Measurements from ENCODE around the gene RGS10.

Gene RGS10

DNA sequence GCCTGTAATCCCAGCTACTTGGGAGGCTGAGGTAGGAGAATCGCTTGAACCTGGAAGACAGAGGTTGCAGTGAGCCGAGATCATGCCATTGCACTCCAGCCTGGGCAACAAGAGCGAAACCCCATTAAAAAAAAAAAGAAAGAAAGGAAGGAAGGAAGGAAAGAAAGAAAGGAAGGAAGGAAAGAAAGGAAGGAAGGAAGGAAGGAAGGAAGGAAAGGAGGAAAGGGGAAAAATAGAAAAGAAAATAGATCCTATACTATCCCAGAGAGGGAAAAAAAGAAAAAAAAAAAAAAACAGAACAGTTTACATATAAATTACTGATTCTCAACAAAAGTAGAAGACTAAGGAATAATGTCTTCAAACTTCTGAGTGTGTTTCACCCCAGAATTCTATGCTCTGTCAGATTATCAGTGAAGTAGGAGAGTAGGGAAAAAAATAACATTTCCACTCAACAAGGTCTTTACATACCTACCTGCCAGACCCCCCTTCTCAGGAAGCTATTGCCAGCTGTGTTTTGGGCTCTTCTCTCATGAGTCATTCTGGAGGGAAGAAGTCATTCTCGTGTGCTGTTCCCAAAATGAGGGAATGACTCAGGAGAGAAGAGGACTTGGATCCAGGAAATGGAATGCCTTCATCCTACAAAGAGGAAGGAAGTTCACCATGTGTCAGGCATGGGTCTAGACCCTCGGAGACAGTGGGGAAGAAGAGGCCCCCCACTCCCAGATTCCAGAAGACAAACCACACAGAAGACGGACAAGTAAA lies 20.9 kb downstream of the RGS10 start:
- DNase-seq (ENCODE audit: low read depth) = peak; percentile 82
- TF ChIP-seq CTCF (conservative IDR thresholded peaks at IDR 0.05; ENCODE audit: low read length) = no peak
- H3K4me3 ChIP-seq (ENCODE audit: low read length) = no peak overlapping the region

DNA sequence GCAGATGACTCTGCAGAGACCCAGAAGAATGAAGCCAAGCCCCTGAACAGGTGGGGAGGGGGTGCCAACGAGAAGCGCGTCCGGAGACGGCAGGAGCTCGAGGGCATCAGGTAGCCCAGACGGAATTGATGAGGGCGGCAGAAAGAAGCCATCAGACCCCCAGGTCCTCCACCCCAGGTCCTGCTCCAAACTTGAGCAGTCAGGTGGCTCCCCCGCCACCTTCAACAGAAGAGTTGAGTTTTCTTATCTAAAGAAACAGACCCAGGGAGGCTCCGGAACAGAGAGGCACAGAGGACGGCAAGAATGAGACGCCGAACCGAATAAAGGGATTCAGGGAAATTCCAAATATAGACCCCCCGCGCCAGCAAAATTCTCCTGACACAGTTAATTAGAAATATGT lies 22.2 kb downstream of the RGS10 start:
- TF ChIP-seq CTCF (conservative IDR thresholded peaks at IDR 0.05; ENCODE audit: low read length) = no peak
- no peak overlapping the region for H3K4me3 ChIP-seq (ENCODE audit: low read length)
- DNase-seq (ENCODE audit: low read depth) = no peak

GRCh38 chr10:119518936-119519335 lies 23.6 kb downstream of the RGS10 start:
- TF ChIP-seq CTCF (conservative IDR thresholded peaks at IDR 0.05; ENCODE audit: low read length) = no peak
- H3K4me3 ChIP-seq (ENCODE audit: low read length) = no peak overlapping the region

DNA sequence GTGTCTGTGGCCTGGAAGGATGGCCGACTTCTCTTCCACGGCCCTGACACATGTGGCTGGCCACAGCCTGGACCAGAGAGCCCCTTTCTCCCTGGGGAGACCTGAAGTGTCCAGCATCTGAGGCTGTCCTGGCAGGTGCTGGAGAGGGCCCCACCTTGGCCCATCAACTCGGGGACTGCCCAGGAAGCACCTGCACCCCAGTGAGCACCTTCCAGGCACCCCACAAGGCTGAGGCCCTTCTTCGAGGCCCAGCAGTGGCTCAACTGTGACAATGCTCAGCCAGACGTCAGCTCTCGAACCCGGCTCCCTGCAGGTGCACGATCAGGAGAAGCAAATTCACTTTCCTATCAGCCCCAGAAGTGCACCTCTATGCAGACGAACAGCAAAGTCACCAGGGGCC lies 24.3 kb downstream of the RGS10 start:
- no peak for TF ChIP-seq CTCF (conservative IDR thresholded peaks at IDR 0.05; ENCODE audit: low read length)
- H3K4me3 ChIP-seq (ENCODE audit: low read length) = no peak overlapping the region
- no peak for DNase-seq (ENCODE audit: low read depth)

More at GRCh38 chr10:119518936-119519335, 23.6 kb downstream of the RGS10 start:
- DNase-seq (ENCODE audit: low read depth) = no peak

DNA sequence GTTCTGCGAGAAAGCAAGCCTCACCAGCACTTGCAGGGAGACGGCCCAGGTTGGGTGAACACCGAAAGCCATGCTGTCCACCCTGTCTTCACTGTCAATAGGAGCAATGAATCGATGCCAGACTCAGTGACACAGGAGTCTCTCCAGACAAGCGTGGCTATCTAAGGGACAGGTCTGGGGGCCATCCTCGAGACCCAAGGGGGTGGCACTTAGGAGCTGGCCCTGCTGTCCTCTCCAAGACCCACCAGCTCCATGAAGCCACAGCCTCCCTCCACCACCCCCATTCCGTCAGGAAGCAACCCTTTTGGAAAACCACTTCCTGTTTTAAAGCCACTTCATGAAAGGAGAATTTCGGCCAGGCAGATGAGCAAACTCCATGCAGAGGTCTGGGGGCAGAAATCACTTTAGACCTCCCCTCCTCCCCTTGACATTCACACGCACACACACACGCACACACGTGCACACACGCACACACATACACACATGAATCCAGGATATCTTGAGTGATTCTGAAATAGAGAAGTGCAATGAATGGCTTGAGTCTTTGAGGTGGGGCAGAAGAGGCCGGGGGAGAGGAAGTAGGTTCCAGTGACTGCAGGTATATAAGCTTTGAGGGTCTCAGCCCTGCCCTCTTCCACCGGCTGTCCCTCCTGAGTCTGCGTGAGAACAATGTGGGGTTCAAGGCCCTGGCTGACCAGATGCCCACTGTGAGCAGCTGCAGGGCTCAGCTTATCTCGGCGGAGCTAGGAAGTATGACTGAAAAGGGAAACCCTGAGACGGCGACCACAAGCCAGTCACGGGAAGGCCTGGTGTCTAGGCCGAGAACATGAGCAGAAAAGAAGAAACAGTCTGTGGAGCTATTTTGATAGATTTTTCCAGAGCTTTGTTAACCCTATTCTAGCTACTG lies 25.0 kb downstream of the RGS10 start:
- H3K4me3 ChIP-seq (ENCODE audit: low read length) = no peak overlapping the region
- peak; percentile 54 for DNase-seq (ENCODE audit: low read depth)
- no peak for TF ChIP-seq CTCF (conservative IDR thresholded peaks at IDR 0.05; ENCODE audit: low read length)

GRCh38 chr10:119516381-119517234 lies 25.9 kb downstream of the RGS10 start:
- no peak overlapping the region for H3K4me3 ChIP-seq (ENCODE audit: low read length)
- no peak for TF ChIP-seq CTCF (conservative IDR thresholded peaks at IDR 0.05; ENCODE audit: low read length)
- DNase-seq (ENCODE audit: low read depth) = no peak

All from AG10803 (cell line).